Measurements from ENCODE around the gene PARD3. TPM values are rescaled to one million over a fixed set of nuclear protein-coding genes. Genes with fewer than 3 reads are reported as not detected.

Gene PARD3
- total RNA-seq, 1 donor from 2014 or later, result 37.2 TPM

- no peaks in the 10 kb centered on the region for H3K9me3 Mint-ChIP-seq (ENCODE audit: unreplicated experiment)
- no peak overlapping the region for H3K4me3 Mint-ChIP-seq (ENCODE audit: unreplicated experiment)
- H3K27ac Mint-ChIP-seq (ENCODE audit: unreplicated experiment), result no peak overlapping the region
- no peak for DNase-seq (ENCODE audit: extremely low spot score, unreplicated experiment)
- TF ChIP-seq CTCF (IDR thresholded peaks at IDR 0.05), result no peak
- H3K4me1 Mint-ChIP-seq (ENCODE audit: unreplicated experiment), result peaks cover 3% of the 10 kb centered on the region
- no peaks in the 10 kb centered on the region for H3K36me3 Mint-ChIP-seq (ENCODE audit: unreplicated experiment)
- H3K27me3 Mint-ChIP-seq (ENCODE audit: unreplicated experiment), result no peaks in the 10 kb centered on the region
These were observed 661.3 kb downstream of the PARD3 start for GRCh38 chr10:34153663-34154382.

GRCh38 chr10:34152434-34152833 lies 662.7 kb downstream of the PARD3 start:
- Mint-ChIP-seq H3K27ac (ENCODE audit: unreplicated experiment) (no peak overlapping the region), H3K27me3 (ENCODE audit: unreplicated experiment) (no peaks in the 10 kb centered on the region), H3K9me3 (ENCODE audit: unreplicated experiment) (no peaks in the 10 kb centered on the region), H3K4me3 (ENCODE audit: unreplicated experiment) (no peak overlapping the region), H3K36me3 (ENCODE audit: unreplicated experiment) (no peaks in the 10 kb centered on the region), H3K4me1 (ENCODE audit: unreplicated experiment) (peaks cover 3% of the 10 kb centered on the region)
- TF ChIP-seq CTCF (IDR thresholded peaks at IDR 0.05), result no peak
- DNase-seq (ENCODE audit: extremely low spot score, unreplicated experiment), result no peak

GRCh38 chr10:34151931-34152330 lies 663.2 kb downstream of the PARD3 start:
- Mint-ChIP-seq H3K36me3 (ENCODE audit: unreplicated experiment) (no peaks in the 10 kb centered on the region), H3K27ac (ENCODE audit: unreplicated experiment) (no peak overlapping the region), H3K4me1 (ENCODE audit: unreplicated experiment) (peaks cover 2% of the 10 kb centered on the region), H3K4me3 (ENCODE audit: unreplicated experiment) (no peak overlapping the region), H3K9me3 (ENCODE audit: unreplicated experiment) (no peaks in the 10 kb centered on the region), H3K27me3 (ENCODE audit: unreplicated experiment) (no peaks in the 10 kb centered on the region)
- TF ChIP-seq CTCF (IDR thresholded peaks at IDR 0.05), result no peak
- DNase-seq (ENCODE audit: extremely low spot score, unreplicated experiment), result no peak

GRCh38 chr10:34151481-34151880 lies 663.6 kb downstream of the PARD3 start:
- TF ChIP-seq CTCF (IDR thresholded peaks at IDR 0.05), result no peak
- DNase-seq (ENCODE audit: extremely low spot score, unreplicated experiment), result no peak
- Mint-ChIP-seq H3K27ac (ENCODE audit: unreplicated experiment) (no peak overlapping the region), H3K9me3 (ENCODE audit: unreplicated experiment) (no peaks in the 10 kb centered on the region), H3K4me3 (ENCODE audit: unreplicated experiment) (no peak overlapping the region), H3K4me1 (ENCODE audit: unreplicated experiment) (peaks cover 5% of the 10 kb centered on the region), H3K27me3 (ENCODE audit: unreplicated experiment) (no peaks in the 10 kb centered on the region), H3K36me3 (ENCODE audit: unreplicated experiment) (no peaks in the 10 kb centered on the region)

GRCh38 chr10:34150103-34150502 lies 665.0 kb downstream of the PARD3 start:
- peaks cover 5% of the 10 kb centered on the region for H3K9me3 Mint-ChIP-seq (ENCODE audit: unreplicated experiment)
- no peak for TF ChIP-seq CTCF (IDR thresholded peaks at IDR 0.05)
- no peaks in the 10 kb centered on the region for H3K27me3 Mint-ChIP-seq (ENCODE audit: unreplicated experiment)
- DNase-seq (ENCODE audit: extremely low spot score, unreplicated experiment), result no peak
- peaks cover 19% of the 10 kb centered on the region for H3K4me1 Mint-ChIP-seq (ENCODE audit: unreplicated experiment)
- H3K36me3 Mint-ChIP-seq (ENCODE audit: unreplicated experiment), result no peaks in the 10 kb centered on the region
- no peak overlapping the region for H3K27ac Mint-ChIP-seq (ENCODE audit: unreplicated experiment)
- no peak overlapping the region for H3K4me3 Mint-ChIP-seq (ENCODE audit: unreplicated experiment)
